Gastroesophageal sphincter (tissue), 4 donors: ENCODE measurements around the gene ABCC1. TPM values are rescaled to one million over a fixed set of nuclear protein-coding genes. Genes with fewer than 3 reads are reported as not detected.

Experiments
- ATAC-seq: fragments of 150-250 bp; one replicate; pipeline ENCODE4 v1.9.1; 2016; ENCODE audit warnings: mild to moderate bottlenecking, moderate library complexity
- H3K27ac ChIP-seq, 4 donors: fragments of 200-600 bp; sonication (generic) in 3 of 4; 1 replicate in 3 of 4; 2 replicates in 1 of 4; pipeline ENCODE4 v1.5.1; 2016 to 2019
- H3K27me3 ChIP-seq: fragments of 200-600 bp; sonication (generic); one replicate; pipeline ENCODE4 v1.5.1; 2019
- H3K36me3 ChIP-seq, 2 donors: fragments of 200-600 bp; sonication (generic); one replicate each; pipeline ENCODE4 v1.5.1; 2019; ENCODE audit warnings: control low read depth in 1 of 2
- H3K4me1 ChIP-seq, 3 donors: fragments of 200-600 bp; sonication (generic); 1 replicate in 2 of 3; 2 replicates in 1 of 3; pipeline ENCODE4 v1.5.1; 2016 to 2019; ENCODE audit warnings: control low read depth in 2 of 3
- H3K4me3 ChIP-seq, 2 donors: fragments of 200-600 bp; sonication (generic); one replicate each; pipeline ENCODE4 v1.5.1; 2019; ENCODE audit warnings: mild to moderate bottlenecking in 1 of 2, moderate library complexity in 1 of 2
- H3K9me3 ChIP-seq, 3 donors: fragments of 200-600 bp; sonication (generic); one replicate each; pipeline ENCODE4 v1.5.1; 2017 to 2019; ENCODE audit warnings: control low read depth in 2 of 3
- EP300 ChIP-seq: sonication (generic); formaldehyde crosslinking; IDR thresholded peaks from one replicate; pipeline ENCODE4 v1.6.1; 2017; ENCODE audit warnings: antibody characterized with exemption, mild to moderate bottlenecking
- POLR2A ChIP-seq, 2 donors: fragments of 450-650 bp; IDR thresholded peaks; one replicate each; pipeline ENCODE4 v1.6.1; 2017; ENCODE audit warnings: antibody characterized with exemption in 2 of 2, mild to moderate bottlenecking in 2 of 2, moderate library complexity in 1 of 2
- POLR2AphosphoS5 ChIP-seq: sonication (generic); formaldehyde crosslinking; IDR thresholded peaks from one replicate; pipeline ENCODE4 v1.6.1; 2017; ENCODE audit warnings: antibody characterized with exemption
- WGBS, 2 donors: methylation state at CpG; one replicate each; pipeline ENCODE4 v1.1.5; 2018; ENCODE audit warnings: low coverage in 1 of 2; 5-methylcytosine and 5-hydroxymethylcytosine counted together
- total RNA-seq, 4 donors: library from RNA; depleted of rRNA; stranded (reverse); fragments of >200 nt; gene quantifications; one replicate each; pipeline ENCODE4 v1.1.0, GENCODE V29; 2016
- TF ChIP-seq, protein P1 (sequence below), 4 experiments: fragments of 200-600 bp in 2 of 4; fragments of 450-650 bp in 2 of 4; sonication (generic) in 1 of 4; IDR thresholded peaks; one replicate each; pipeline ENCODE4 v1.5.1; 2017 to 2019; ENCODE audit warnings: antibody characterized with exemption in 4 of 4, mild to moderate bottlenecking in 2 of 4, moderate library complexity in 2 of 4

The ABCC1 gene
- total RNA-seq, 4 donors from 2014 or later = 50.8 to 122 (median 63.1) TPM

- no peaks in the 10 kb centered on the region for H3K27me3 ChIP-seq
- H3K4me3 ChIP-seq = no peak overlapping the region
- peak overlapping the region; percentile 62 to 93 (median 86) for H3K27ac ChIP-seq
- ATAC-seq = peak; percentile 66
- WGBS, 2 donors = 37 to 59% methylated on average over 7 of the region's 18 CpGs
- peaks cover 0 to 70% (median 20%) of the 10 kb centered on the region in 3 donors for H3K4me1 ChIP-seq
- H3K36me3 ChIP-seq = peaks cover 0 to 98% of the 10 kb centered on the region in 2 donors
- peaks cover 0 to 10% (median 0%) of the 10 kb centered on the region in 3 donors for H3K9me3 ChIP-seq
- TF ChIP-seq, protein P1, sequence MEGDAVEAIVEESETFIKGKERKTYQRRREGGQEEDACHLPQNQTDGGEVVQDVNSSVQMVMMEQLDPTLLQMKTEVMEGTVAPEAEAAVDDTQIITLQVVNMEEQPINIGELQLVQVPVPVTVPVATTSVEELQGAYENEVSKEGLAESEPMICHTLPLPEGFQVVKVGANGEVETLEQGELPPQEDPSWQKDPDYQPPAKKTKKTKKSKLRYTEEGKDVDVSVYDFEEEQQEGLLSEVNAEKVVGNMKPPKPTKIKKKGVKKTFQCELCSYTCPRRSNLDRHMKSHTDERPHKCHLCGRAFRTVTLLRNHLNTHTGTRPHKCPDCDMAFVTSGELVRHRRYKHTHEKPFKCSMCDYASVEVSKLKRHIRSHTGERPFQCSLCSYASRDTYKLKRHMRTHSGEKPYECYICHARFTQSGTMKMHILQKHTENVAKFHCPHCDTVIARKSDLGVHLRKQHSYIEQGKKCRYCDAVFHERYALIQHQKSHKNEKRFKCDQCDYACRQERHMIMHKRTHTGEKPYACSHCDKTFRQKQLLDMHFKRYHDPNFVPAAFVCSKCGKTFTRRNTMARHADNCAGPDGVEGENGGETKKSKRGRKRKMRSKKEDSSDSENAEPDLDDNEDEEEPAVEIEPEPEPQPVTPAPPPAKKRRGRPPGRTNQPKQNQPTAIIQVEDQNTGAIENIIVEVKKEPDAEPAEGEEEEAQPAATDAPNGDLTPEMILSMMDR (IDR thresholded peaks at IDR 0.05) = no peak
- TF ChIP-seq POLR2AphosphoS5 (no peak), EP300 (no peak), POLR2A (IDR thresholded peaks at IDR 0.05) (no peak)
Observed at GRCh38 chr16:16086653-16087446, 137.4 kb downstream of the ABCC1 start.

DNA sequence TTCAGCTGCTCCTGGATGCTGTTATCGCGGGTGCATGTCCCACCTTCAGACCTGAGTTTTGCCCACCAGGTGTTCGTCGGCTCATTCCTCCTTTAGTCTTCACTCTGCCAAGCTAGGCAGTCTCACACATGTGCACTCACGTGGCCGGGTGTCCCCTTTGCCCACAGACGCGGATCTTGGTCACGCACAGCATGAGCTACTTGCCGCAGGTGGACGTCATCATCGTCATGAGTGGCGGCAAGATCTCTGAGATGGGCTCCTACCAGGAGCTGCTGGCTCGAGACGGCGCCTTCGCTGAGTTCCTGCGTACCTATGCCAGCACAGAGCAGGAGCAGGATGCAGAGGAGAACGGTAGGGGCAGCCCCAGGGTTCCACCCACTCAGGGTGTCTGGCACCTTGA, 140.8 kb downstream of the ABCC1 start:
- H3K4me3 ChIP-seq = no peak overlapping the region
- H3K9me3 ChIP-seq = no peaks in the 10 kb centered on the region
- H3K4me1 ChIP-seq = peaks cover 10 to 95% (median 29%) of the 10 kb centered on the region in 3 donors
- H3K36me3 ChIP-seq = peaks cover 0 to 68% of the 10 kb centered on the region in 2 donors
- TF ChIP-seq POLR2A (IDR thresholded peaks at IDR 0.05) (no peak), POLR2AphosphoS5 (no peak), EP300 (no peak)
- TF ChIP-seq, protein P1 (IDR thresholded peaks at IDR 0.05) = no peak
- H3K27ac ChIP-seq = peak overlapping the region; percentile 14 to 93 (median 85)
- WGBS, 2 donors = 92 to 93% methylated on average over 3 to 4 of the region's 19 CpGs
- ATAC-seq = no peak
- H3K27me3 ChIP-seq = no peaks in the 10 kb centered on the region

GRCh38 chr16:16092925-16093627, 143.7 kb downstream of the ABCC1 start:
- ATAC-seq = no peak
- peak overlapping the region; percentile 84 to 96 (median 90) for H3K27ac ChIP-seq
- 27 to 46% methylated on average over 5 to 6 of the region's 9 CpGs for WGBS, 2 donors

GRCh38 chr16:16093628-16094332, 144.4 kb downstream of the ABCC1 start:
- Histone ChIP-seq H3K36me3 (peaks cover 0 to 45% of the 10 kb centered on the region in 2 donors), H3K27ac (peak overlapping the region; percentile 86 to 96 (median 90)), H3K4me3 (no peak overlapping the region), H3K4me1 (peaks cover 15 to 95% (median 24%) of the 10 kb centered on the region in 3 donors), H3K9me3 (no peaks in the 10 kb centered on the region), H3K27me3 (no peaks in the 10 kb centered on the region)
- TF ChIP-seq POLR2AphosphoS5 (peak; percentile 59), POLR2A (IDR thresholded peaks at IDR 0.05) (no peak), EP300 (no peak)
- TF ChIP-seq, protein P1 (IDR thresholded peaks at IDR 0.05) = no peak
- peak; percentile 34 for ATAC-seq
- 36 to 45% methylated on average over 7 to 9 of the region's 11 CpGs for WGBS, 2 donors

More at GRCh38 chr16:16092925-16093627, 143.7 kb downstream of the ABCC1 start:
- Histone ChIP-seq H3K4me1 (peaks cover 15 to 95% (median 30%) of the 10 kb centered on the region in 3 donors), H3K27me3 (no peaks in the 10 kb centered on the region), H3K4me3 (no peak overlapping the region), H3K36me3 (peaks cover 0 to 44% of the 10 kb centered on the region in 2 donors), H3K9me3 (no peaks in the 10 kb centered on the region)
- no peak for TF ChIP-seq POLR2AphosphoS5
- TF ChIP-seq EP300 = no peak
- no peak for TF ChIP-seq POLR2A (IDR thresholded peaks at IDR 0.05)
- TF ChIP-seq, protein P1 (IDR thresholded peaks at IDR 0.05) = no peak
